Tibial nerve (tissue), 3 donors: Measurements from ENCODE around the gene HES3.

Experiments used
- CTCF ChIP-seq, 5 experiments: fragments of 200-600 bp in 3 of 5; fragments of 450-650 bp in 2 of 5; sonication (generic) in 3 of 5; IDR thresholded peaks; one replicate each; pipeline ENCODE4 v1.5.1; 2016 to 2019; ENCODE audit warnings: antibody characterized with exemption in 5 of 5, mild to moderate bottlenecking in 3 of 5, moderate library complexity in 2 of 5
- POLR2A ChIP-seq, 2 donors: fragments of 450-650 bp; IDR thresholded peaks; one replicate each; pipeline ENCODE4 v1.6.1; 2017; ENCODE audit warnings: antibody characterized with exemption in 2 of 2, mild to moderate bottlenecking in 2 of 2, moderate library complexity in 2 of 2

- no peak for TF ChIP-seq POLR2A (IDR thresholded peaks at IDR 0.05)
- TF ChIP-seq CTCF (IDR thresholded peaks at IDR 0.05) = no peak
Observed at GRCh38 chr1:6252374-6252710, 8.4 kb downstream of the HES3 start.
